ENCODE measurements around the gene IPCEF1.
A peak's percentile ranks its signal among the peaks of the same experiment; 100 is the strongest.
"Not testable (repeated sequence)": the region's sequence is repeated elsewhere in the genome, so short reads cannot be mapped to it uniquely, and the experiment has no call there.

The IPCEF1 gene

GRCh38 chr6:154329350-154330170, 27.0 kb downstream of the IPCEF1 start:
- no peak for DNase-seq

- DNase-seq, result not testable (repeated sequence)
Observed at GRCh38 chr6:154327313-154327712, 29.3 kb downstream of the IPCEF1 start.

- DNase-seq, result no peak
Observed at GRCh38 chr6:154325142-154325541, 31.5 kb downstream of the IPCEF1 start.

GRCh38 chr6:154320181-154320580, 36.4 kb downstream of the IPCEF1 start:
- no peak for DNase-seq

DNA sequence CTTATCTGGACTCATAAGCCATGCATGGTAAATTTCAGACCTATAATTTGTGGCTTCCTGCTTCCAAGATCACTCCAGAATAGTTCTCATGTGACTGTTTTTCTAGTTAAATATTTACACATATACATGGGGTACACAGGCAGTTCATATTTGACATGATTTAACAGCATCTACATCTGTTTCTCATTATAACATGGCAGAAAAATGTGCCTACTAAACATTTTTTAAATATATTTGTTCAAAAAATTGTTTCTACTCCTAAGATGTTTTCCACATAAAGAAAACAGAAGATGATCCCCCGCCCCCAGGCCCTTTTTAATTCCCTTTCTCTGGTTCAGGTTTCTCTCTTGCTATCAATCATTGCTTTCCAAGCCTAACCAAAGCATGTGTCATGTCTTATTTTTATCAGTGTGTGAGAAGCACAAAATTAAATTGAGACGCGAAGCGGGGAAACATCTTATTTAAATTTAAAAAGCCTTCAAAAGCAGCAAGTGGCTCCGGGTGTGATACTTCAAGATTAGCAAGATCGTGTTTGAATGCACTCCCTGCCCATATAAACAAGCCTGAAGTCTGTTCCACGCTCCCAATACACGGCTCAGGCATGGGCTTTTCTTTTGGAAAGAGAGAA, 37.3 kb downstream of the IPCEF1 start:
- DNase-seq, result no peak

DNA sequence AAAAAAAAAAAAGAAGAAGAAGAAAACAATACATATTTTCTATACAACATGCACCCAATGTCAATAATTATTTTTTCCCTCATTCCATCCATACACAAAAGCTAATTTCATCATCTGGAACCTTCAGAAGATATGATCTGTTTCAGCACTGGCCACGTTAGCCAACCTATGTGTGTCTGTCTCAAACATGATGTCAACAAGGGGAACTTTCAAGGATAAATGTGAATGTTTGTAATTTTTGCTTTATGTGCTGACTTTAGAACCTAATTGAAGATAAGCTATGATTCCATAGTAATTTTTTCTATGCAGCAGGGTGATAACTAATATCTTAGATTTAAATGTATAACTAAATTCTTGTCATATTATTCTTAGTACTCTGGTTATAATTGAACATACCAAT, 37.9 kb downstream of the IPCEF1 start:
- no peak for DNase-seq

DNA sequence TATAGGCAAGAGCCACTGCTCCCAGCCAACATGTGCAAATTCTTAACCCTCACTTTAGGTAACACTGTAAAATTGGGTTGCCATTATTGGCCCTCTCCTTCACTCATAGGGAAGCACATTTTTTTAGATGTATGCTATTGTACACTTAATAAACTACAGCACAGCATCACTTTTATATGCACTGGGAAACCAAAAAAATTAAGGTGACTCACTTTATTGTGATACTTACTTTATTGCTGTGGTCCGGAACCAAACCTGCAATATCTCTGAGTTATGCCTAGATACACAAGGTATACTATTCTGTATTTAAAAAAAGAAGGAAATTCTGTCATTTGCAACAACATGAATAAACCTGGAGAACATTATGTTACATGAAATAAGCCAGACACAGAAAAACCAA, 40.5 kb downstream of the IPCEF1 start:
- no peak for DNase-seq

DNA sequence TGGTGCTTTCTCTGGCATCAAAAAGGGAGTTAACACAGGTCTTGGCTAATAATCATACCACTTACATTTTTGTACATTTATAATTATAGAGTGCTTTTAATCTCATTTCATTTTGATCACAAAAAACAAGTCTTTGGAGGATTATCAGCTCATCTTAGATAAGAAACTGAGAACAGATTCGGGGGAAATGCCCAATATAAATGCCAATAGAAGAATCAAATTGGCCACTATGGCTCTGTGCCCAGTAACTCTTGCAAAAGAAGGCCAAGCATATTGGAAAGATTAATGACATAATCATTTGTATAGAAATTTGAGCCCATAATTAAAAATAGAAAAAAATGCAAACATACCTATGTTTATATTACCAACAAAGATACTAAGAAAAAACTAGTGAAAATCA, 42.5 kb downstream of the IPCEF1 start:
- DNase-seq, result no peak

DNA sequence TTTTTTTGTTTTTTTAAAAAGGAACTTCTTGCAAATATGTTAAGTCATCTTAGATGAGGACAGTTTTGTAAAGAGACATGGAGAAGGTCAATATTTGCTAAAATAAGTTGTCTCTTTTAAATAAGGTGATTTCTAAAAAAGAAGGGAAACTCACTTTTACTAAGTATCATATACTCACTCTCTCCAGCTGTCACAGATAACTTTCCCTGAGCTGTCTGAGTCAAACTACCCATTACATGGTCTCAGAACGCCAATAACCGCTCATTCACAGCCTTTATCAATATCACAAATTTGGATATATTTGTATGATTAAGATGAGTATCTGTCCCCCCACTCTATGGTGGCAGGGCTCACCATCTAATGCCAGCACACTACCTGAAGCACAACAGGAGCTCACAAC, 47.6 kb downstream of the IPCEF1 start:
- no peak for DNase-seq

DNA sequence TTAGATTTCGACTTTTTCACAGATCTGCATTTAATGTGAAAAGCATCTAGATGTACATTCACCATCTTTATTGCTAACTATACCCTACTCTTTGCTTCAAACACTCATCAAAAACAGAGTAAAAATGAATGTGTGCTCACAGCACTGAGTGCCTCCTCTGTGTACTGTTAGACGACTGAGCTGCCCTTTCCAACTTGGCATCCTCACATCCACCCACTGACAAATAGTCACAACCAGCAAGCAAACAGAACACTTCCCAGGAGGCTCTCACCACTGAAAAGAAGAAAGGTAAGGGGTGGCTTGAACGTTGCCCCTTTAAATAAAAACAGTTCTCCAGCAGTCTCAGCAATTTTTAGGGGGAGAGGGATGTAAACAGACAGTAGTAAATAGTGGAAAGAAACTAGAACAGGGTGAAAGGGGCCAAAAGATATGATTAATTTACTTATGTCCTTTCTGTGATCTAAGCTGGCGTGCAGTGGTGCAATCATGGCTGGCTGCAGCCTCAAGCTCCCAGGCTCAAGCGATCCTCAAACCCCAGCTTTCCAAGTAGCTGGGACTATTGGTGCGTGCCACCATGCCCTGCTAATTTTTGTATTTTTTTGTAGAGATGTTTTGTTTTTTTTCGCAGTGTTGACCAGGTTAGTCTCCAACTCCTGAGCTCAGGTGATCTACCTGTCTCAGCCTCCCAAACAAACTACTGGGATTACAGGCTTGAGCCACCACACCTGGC, 48.7 kb downstream of the IPCEF1 start:
- DNase-seq, result no peak

GRCh38 chr6:154307147-154307546, 49.5 kb downstream of the IPCEF1 start:
- DNase-seq, result not testable (repeated sequence)

GRCh38 chr6:154306696-154307095, 49.9 kb downstream of the IPCEF1 start:
- no peak for DNase-seq

DNA sequence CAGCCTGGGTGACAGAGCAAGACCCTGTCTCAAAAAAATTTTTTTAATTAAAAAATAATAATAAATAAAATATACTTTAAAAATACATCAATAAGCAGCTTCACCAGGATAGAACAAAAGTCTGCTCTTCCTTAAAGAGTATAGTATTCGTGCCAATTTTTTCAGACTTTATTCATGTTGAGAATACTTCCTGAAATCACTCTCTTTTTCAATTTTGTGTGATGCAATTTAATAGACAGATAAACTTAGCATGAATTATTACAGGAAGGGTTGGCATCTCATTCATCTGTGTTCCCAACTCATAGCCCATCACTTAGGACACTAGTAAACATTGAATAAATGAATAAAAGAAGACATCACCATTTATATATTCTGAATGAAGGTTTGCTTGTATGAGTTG, 52.4 kb downstream of the IPCEF1 start:
- no peak for DNase-seq

DNA sequence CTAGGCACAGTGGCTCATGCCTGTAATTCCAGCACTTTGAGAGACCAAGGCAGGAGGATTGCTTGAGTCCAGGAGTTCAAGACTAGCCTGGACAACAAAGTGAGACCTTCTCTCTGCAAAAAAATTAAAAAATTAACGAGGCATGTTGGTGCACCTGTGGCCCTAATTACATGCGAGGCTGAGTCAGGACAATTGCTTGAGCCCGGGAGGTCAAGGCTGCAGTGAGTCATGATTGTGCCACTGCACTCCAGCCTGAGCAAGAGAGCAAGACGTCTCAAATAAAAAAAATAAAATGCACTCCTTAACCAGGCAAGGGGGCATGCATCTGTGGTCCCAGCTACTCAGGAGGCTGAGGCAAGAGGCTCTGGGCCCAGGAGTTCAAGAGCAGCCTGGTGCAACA, 53.0 kb downstream of the IPCEF1 start:
- not testable (repeated sequence) for DNase-seq

DNA sequence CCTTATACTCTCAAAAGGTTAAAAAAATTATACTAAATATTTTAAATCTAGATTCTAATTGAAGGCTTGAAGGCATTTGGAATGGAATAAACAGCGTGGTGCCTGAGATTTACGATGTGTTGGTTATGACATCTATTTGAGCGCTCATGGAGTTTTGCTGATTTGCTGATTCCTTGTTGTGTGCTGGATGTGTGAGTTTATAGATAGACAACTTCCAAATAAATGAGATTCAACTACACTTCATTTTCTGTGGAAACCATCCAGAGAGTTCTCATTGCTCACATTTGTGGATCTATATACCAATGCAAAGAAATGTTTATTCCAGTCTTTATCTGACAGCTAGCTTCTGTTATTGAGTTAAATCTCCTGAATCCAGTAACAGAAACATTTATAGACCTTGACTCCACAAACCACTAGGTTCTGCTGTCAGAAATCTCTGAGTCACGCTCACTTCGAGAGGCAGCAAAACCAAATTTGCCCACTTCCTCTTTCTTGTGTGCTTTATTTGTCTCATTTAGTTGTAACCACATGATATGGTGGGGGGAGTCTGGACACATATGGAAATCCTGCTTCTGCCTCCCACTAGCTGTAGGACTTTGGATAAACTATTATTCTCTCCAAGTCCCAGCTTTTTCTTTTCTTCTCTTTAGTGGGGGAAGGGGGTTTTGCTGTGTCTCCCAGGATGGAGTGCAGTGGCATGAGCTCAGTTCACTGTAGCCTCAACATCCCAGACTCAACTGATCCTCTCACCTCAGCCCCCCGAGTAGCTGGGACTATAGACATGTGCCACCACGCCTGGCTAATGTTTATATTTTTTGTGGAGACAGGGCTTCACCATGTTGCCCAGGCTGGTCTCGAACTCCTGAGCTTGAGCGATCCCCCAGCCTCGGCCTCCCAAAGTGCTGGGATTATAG, 54.5 kb downstream of the IPCEF1 start:
- DNase-seq, result peak; percentile 17

DNA sequence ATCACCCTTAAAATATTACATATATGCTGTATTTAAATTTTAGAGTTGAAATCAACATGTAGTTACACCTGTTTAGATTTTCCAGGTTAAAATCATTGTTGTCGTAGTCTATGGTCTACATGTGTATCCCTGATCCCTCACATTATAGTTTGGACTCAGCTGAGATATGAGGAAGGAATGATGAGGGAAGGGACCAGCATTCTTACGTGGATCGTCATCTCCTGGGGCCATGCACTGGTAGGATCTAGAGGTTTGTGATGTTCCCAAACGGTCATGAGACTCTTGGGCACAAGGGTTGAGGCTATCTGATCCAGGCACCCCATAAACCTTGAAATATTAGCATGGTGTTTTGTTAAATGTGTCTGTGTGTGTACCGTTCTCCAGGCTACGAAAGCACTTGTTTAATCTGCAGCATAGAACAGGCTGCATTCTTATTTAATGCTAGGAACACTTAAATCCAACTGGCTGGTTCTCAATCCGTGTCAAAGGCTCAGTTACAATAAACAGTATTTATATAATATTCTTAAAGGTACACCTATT, 55.4 kb downstream of the IPCEF1 start:
- no peak for DNase-seq

DNA sequence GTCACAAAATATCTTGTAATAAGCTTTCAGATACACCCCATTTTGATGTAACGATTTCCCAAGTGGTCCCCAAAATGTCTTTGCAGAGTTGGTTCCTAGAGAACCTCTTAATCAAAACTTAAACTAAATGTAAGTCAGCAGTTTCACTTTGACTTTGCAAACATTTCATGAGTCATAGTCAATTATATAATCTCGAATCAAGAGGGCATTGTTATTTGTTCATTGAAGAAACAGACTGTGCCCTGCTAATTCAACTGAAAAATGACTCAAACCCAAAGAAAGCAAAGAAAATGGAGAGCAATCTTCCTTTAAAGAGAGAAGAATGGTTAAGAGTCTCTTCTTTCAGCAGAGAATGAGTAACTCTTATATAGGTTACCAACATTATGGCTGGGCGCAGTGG, 58.3 kb downstream of the IPCEF1 start:
- DNase-seq, result no peak

GRCh38 chr6:154297721-154298120, 58.9 kb downstream of the IPCEF1 start:
- DNase-seq, result no peak

GRCh38 chr6:154297210-154297609, 59.4 kb downstream of the IPCEF1 start:
- no peak for DNase-seq

- DNase-seq, result no peak
Observed at GRCh38 chr6:154295733-154296132, 60.9 kb downstream of the IPCEF1 start.

GRCh38 chr6:154292855-154293519, 63.6 kb downstream of the IPCEF1 start:
- DNase-seq, result no peak

DNA sequence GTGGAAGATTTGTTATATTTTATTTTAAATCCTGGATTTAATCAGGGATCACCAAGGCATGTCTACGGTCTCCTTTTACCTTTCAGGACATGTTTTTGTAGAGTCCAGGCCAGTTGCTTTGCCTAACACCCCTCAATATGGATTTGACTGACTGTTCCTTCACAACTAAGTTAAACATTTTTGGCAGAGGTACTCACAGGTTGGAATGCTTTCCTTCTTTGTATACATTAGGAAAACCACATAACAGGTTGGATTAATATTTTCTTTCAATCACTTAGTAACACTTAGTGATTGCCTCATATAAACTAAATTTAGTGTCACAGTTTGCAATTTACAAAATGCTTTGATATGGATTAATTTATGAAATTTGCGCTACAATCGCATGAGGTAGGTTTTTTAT, 64.5 kb downstream of the IPCEF1 start:
- no peak for DNase-seq
